IPS-11a (cell line): Measurements from ENCODE around the gene ELAC1.
A peak's percentile ranks its signal among the peaks of the same experiment; 100 is the strongest.

Experiments
- H3K4me3 ChIP-seq: one replicate; pipeline ENCODE4 v1.5.1; 2013; ENCODE audit warnings: low read depth, low read length, control low read depth

Gene ELAC1

GRCh38 chr18:51017140-51017879 lies 49.5 kb downstream of the ELAC1 start:
- no peak overlapping the region for H3K4me3 ChIP-seq

- no peak overlapping the region for H3K4me3 ChIP-seq
Measured at GRCh38 chr18:51020536-51020935, 52.7 kb downstream of the ELAC1 start.

DNA sequence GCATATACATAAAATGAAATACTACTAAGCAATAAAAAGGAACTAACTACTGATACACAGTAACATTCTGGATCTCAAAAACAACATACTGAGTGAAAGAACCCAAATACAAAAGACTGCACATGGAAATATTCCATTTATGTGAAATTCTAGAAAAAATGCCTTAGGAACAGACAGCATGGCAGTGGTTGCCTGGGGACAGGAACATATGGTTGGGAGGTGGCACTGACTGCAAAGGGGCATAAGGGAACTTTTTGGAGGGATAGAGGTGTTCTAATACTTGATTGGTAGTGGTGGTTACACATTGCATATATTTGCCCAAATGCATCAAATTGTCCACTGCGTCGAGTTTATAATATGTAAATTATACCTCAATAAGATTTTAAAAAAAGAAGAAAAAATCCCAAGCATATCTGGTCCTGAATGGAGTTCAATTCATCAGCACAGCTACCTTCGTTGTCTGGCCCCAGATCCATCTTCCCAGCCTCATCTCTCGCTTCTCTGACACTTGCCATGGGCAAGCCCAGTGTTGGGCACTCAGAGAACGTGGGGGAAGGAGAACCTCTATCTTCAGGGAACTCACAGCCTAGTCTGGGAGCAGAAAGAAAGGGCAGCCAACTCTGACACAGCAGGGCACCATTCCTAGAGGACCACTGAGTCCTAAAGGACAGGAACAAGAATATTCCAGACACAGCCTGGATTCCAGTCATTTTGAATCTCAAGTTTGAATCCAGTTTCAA lies 53.6 kb downstream of the ELAC1 start:
- no peak overlapping the region for H3K4me3 ChIP-seq

GRCh38 chr18:51025512-51025911 lies 57.7 kb downstream of the ELAC1 start:
- no peak overlapping the region for H3K4me3 ChIP-seq

DNA sequence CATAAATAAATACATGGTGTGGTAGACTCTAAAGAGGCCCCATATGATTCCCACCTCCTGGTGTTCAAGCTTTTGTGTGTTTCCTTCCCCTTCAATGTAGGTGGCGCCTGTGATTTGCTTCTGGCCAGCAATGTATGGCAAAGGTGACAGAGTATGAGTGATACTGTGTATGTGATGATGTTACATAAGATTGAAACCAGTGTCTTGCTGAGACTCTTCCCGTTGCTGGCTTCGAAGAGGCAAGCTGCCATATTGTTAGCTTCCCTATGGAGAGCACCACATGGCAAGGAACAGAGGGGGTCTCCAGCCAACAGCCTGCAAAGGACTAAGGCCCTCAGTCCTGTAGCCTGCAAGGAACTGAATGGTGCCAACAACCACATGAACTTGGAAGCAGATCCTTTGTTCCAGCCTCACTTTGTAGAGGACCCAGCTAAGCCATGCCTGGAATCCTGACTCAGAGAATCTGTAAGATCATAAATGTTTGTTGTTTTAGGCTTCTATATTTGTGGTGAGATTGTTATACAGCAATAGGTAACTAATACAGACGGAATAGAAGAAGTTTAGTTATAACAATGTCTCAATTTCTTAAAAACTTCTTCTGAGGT lies 60.5 kb downstream of the ELAC1 start:
- H3K4me3 ChIP-seq: no peak overlapping the region

- peak overlapping the region; percentile 88 for H3K4me3 ChIP-seq
Measured at GRCh38 chr18:51029378-51029693, 61.5 kb downstream of the ELAC1 start.

DNA sequence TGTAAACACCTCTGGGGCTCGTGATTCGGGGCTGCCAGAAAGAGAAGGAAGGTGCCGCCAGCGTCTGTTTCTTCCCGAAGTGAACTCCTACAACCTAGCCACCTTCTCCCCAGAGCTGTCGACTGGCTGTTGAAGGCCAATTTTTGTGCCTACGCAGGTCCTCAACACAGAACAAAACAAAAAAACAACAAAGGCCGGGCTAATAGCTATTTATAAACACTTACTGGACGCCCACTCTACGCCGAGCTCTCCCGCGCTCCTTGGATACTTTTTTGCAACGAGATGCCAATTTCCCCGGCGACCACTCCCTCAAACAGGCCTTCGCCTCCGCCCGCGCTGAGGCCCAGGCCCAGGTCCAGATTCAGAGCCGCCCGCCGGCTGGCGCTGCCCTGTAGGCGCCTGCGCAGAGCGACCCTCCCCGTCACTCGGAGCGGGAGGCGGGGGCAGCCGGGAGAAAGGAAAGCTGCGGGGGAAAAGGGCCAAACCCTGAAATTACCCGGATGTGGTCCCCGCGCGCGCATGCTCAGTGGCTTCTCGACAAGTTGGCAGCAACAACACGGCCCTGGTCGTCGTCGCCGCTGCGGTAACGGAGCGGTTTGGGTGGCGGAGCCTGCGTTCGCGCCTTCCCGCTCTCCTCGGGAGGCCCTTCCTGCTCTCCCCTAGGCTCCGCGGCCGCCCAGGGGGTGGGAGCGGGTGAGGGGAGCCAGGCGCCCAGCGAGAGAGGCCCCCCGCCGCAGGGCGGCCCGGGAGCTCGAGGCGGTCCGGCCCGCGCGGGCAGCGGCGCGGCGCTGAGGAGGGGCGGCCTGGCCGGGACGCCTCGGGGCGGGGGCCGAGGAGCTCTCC lies 62.1 kb downstream of the ELAC1 start, which contains the start of gene SMAD4:
TSS of gene SMAD4 (plus strand) at position 520 of the 843 bp plus-strand sequence. CDS start 16,834 bp downstream, outside the sequence.
- H3K4me3 ChIP-seq: peak within 1 kb of the TSS; percentile 88

- H3K4me3 ChIP-seq: peak overlapping the region; percentile 88
Measured at GRCh38 chr18:51030537-51031258, 62.9 kb downstream of the ELAC1 start.

DNA sequence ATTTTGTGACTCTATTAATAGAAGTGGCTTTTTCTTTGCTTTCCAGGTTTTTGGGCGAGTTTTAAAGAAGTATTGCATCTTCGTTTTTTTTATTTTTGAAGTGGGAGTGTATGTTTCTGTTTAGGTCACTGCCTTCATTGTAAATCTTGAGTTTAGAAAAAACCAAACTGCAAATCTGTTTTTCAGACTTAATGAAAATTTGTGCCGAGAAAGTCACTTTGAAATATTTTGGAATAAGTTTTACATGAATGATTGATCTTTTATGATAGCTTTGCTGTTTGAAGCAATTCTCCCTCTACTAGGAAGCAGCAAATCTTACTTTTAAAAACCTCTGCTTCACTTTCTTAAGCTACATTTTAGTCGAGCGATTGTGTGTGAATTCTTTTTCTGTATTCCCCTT lies 64.4 kb downstream of the ELAC1 start:
- peak overlapping the region; percentile 88 for H3K4me3 ChIP-seq

DNA sequence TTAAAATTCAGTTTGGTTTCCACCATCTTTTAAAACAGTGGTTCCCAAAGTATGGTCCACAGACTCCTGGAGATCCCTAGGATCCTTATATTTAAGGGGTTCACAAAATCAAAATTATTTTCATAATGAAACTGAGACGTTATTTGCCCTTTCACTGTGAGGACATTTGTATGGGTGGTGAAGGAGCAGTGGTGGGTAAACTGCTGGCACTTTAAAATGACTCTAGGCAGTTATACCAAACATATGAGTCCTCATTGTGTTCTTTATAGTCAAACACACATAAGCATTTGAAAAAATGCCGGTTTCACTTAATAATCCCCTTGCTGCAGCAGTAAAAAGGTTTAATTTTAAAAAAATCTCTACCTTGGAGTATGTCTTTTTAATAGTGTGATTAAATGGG lies 69.4 kb downstream of the ELAC1 start:
- H3K4me3 ChIP-seq: no peak overlapping the region
